Fibroblast of skin of right biceps (primary cell): ENCODE measurements around the gene SCAI.
A peak's percentile ranks its signal among the peaks of the same experiment; 100 is the strongest.
"Not testable (repeated sequence)": the region's sequence is repeated elsewhere in the genome, so short reads cannot be mapped to it uniquely, and the experiment has no call there.

Experiments
- DNase-seq: peaks from one replicate; pipeline ENCODE4 v3.0.0-alpha.2; 2013

The SCAI gene

DNA sequence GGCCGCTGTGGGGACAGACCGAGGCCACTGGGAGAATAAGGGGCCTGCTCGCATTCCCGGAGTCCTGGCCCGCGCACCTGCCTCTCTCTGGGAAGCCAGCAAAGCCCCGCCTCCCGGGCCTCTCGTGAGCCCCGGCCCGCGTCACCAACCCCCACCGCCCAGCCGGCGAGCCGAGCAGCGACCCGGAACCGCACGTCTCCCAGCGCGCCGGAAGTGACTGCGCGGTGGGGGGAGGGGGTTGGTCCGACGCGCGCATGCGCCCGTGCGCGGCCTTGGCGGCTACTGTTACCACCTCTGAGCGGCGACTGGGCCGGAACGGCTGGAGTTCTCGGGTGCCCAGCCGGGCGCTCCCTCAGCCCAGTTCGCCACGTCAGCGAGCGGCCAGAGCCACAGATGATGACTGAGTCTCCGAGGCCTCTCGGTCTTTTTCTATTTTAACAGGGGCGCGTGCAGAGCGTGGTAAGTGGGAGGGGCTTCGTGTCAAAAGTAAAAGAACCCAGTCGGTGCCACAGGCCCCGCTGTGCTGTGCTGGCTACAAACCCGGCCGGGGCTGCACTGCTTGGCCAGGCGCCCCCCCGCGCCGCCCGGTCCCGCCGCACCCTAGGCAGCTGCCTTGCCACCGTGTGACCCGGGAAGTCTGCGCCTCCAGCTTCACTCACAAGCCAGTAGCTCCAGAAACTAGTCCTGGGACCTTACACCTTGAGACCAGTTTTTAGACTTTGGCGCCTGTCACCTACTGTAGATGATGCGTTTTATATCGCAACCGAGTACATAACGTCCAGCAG, 202.2 kb downstream of the SCAI start, which contains the start of gene GOLGA1:
Gene GOLGA1, minus strand, starts transcription at position 190 of the 785 bp plus-strand sequence. CDS start 2,372 bp downstream, outside the sequence.
- DNase-seq = peak; percentile 94

DNA sequence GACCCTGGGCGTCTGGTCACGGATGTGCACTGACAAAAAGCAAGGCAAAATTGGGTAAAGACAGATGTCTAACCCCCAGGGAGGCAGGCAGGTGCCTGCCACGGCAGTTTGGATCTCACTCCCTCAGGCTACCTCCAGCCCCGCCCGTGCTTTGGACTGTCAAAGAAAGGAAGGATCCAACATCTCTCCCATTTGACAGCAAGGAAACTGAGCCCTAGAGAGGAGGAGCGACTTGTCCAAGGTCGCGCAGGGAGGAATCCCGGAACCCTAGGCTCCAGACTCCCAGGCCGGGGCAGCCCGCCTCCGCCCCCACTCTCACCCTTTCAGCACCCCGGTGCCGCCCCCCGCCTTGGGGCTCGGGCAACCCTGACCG, 202.8 kb downstream of the SCAI start:
- no peak for DNase-seq

DNA sequence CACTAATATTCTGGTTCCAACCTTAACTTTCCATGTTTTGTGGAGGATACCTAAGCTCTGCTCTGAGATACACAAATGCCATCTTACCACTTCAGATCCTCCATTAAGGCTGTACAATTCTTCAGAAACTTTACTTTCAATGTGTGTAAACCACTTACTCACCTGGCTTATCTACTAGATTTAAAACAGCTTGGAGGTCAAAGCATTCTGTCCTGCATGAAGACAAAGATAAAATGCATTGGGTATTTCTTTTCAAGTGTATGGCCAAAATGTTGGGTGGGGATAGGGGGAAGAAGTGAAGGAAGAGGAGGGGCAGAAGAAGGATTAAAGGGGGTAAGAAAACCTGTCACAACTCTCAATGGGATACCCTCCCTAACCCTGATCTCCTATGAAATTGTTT, 203.4 kb downstream of the SCAI start:
- DNase-seq = no peak

DNA sequence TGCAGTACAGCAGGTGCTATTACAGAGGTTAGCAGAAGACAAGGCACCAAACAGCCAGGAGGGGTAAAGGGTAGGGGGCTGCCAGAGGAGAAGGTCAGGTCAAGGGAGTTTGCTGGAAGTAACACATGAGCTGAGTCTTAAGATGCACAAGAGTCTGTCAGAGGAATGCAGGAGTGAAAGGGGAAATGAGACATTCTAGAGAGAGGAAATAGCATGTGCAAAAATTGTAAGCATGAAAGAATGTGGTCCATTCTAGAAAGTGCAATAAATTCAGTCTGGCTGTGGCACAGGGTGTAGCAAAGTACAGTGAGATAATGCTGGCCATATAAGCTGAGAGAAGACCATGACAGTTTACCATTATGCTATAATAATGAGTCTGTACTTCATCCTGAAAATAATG, 209.0 kb downstream of the SCAI start:
- peak; percentile 48 for DNase-seq

DNA sequence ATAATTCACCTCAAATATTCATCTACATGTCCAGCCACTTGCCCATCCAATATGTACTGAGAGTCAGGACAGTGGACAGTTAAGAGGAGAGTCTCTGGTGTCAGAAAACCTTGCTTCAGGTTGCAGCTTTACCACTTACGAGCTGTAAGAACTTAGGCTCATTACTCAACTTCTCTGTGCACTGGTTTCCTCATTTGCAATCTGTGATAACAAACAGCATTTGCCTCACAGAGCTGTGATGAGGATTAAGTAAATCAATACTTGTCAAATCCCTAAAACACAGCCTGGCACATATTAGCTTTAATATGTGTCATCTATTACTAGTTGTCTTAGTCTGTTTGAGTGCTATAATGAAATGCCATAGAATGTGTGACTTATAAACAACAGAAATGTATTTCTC, 211.0 kb downstream of the SCAI start:
- DNase-seq = no peak

DNA sequence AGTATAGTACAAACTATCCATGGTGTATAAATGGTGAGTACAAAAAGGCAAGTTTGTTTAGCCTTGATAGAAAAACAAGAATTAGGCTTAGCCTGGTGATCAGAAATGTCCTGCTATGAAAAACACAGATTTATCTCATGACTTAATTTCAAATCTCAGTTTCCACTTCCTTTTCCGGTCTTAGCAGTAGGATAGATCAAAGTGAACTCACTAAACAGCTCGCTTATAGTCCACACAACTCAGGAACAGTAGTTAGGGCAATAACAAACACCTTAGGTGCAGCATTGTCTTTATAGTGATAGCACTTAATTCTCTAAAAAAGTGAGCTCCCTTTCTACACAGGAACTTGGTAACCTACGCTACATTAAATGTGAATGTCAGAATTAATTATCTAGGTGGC, 213.9 kb downstream of the SCAI start:
- no peak for DNase-seq

DNA sequence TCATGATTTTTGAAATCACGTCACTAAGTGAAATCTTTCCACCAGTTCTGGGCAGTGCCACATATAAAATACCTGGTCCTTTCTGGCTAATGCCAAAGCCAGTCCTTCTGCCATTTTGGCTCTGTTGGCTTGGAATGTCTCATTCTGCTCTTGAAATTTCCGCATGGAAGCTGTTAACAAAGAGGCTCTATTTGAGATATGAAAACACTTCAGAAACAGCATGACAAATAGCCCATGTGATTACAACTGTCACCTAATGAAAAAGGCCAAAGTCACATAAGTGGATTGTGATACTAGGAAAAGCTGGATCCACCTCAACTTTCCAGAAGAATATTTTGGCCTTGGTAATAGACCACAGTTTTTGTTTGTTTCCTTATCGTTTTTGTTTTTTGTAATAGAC, 215.2 kb downstream of the SCAI start:
- no peak for DNase-seq

DNA sequence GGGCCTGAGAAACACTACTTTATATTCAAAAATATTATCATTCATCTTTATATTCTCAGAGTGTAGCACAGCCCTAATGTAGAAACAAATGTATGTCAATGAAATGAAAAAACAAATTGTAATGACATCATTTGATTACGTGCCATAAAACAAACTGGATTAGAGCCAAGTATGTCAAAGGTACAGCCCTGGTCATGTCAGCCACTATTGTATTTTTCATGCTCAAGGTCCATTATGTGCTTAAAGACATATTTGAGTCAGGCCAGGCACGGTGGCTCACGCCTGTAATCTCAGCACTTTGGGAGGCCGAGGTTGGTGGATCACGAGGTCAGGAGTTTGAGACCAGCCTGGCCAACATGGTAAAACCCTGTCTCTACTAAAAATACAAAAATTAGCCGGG, 222.9 kb downstream of the SCAI start:
- DNase-seq = not testable (repeated sequence)

DNA sequence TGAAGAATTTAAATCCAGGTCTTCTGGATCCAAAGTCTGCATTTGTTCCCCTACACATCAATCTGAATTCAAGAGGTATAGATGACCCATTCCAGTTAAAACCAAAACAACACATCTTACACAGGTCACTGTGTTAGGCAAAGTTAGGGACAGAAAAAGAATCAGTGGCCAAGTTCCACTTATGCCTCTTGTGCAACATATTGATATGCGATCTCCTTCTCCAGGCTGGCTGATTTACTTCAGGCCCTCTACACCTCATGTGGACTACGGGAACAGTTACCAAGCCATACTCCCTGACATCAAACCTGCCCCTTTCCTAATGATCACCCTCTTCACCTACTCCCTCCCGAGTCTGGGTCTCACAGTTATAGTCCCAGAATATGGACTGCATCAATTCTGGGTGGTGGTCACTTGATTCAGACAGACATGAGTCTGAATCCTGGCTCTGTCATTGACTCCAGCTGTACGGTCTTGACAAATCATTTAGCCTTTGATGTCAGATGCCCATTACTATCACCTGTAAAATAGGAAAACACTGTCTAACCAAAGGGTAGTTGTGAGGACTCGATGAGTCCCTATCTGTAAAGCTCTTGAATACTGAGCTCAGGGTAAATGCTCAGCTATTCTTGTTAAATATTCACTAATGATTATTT, 228.4 kb downstream of the SCAI start:
- no peak for DNase-seq

DNA sequence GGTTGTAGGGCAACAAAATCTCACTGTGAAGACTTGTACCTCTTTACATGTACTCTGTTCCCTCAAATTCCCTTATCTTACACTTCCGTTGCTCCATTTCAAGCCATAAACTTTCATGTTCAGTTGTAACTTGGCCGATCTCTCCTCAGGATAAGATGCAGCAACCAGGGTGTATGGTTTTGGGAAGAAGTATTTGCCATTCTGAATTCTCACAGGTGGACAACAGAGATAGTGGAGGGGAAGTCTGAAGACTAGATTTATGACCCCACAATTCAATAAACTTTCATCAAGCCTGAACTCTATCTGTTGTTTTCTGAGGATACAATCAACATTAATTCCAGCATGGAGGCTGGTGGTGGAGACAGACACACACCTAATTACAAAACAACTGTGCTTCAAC, 229.9 kb downstream of the SCAI start:
- no peak for DNase-seq

DNA sequence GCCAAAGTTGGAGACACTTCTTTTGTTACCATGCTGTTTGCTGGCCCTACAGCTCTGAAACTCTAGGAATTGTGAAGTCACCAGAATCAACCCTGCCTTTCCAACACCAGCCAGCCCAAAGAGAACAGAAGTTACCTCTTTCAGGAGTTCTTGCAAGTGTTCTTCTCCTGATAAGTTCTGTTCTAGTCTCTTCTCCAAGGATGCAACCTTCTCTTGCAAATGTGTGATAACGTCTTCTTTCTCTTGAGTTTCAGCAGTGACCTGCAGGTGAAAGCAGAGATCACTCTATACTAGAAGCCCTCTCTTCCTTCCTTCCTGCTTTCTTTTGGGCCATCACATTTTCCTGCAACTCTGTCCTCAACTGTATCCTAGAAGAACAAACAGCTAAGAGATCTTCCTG, 231.6 kb downstream of the SCAI start:
- DNase-seq = no peak

DNA sequence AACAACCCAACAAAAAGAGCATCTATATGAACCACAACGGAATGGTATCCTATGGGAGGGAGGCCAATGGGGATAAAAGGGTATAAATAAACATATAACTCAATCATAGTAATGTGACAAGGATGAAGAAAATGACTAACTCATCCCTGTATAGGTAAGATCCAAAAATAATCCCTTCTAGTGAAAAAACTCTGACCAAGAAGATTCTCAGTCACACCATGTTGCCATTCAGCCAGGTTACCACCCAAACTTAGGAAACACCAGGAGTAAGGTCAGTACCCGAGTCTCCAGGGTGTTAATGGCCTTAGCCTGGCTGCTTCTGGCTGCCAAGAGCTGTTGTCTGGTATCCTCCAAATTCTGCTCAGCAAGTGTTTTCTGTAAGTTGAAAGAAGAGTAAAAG, 235.2 kb downstream of the SCAI start:
- no peak for DNase-seq

DNA sequence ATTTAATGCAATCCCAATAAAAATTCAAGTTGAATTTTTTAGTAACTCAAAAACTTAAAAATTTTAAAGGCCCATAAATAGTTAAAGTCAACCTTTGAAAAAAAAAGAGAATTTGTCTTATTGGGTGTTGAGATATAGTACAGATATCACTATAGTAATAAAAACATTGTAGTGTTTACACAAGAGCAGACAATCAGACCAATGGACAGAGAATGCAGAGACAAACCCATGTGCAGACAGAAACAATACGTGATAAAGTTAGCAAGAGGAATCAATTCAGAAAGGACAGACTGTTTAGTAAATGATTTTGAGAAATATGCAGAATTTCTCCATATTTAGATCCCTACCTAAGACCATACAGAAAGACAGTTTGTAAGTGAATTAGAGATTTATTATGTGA, 236.4 kb downstream of the SCAI start:
- no peak for DNase-seq

DNA sequence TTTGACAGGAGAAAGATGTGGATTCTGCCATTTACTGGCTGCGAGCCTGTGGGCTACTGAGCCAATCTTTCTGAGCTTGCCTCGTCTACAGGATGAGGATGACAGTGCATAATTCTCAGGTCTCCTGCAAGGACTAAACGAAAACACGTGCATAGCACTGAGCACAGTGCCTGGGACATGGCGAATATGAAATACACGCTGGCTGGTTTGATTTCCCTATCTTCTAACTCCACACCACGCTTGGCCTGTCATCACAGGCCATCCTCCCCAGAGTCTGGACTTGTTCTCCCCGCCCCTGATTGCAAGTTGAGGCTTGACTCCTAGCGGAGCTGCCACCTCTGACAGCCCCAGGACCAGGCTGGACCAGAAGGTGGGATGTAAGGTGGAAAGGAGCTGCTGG, 243.5 kb downstream of the SCAI start:
- DNase-seq = no peak

DNA sequence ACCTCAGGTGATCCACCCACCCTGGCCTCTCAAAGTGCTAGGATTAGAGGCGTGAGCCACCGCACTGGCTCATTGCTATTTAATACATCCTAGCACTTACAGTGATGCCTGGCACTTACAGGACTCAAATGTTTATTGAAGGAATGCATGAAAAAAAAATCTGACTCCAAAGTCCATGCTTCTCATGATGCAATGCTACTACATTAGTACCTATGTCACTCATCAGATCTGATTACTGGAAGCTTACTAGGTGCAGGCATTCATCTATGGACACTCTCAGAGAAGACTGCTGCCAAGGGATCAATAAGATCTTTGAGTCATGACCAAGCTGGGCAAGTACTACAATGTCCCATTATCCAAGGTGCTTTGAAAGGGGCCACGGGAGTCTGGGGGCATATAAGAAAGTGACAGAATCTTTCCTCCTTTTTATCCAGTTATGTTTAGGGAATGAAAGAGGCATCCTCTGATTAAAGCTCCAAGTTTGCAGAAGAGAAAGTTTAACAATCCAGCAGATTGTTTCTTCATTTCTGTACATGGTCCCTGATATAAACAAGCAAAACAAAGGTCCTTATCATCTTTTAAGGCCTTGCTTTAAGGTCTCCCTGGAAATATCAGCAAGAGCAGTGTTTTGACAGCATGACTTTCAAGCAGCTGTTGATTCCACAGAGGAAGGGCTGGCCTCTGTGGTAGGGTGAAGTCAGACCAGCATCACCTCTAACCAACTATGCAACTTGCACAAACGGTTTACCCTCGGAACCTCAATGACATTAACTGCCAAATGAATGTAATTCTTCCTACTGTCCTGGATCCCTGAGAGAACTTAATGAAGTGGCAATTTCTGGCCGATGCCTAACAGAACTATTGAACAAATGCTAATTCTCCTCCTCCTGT, 245.5 kb downstream of the SCAI start:
- no peak for DNase-seq

DNA sequence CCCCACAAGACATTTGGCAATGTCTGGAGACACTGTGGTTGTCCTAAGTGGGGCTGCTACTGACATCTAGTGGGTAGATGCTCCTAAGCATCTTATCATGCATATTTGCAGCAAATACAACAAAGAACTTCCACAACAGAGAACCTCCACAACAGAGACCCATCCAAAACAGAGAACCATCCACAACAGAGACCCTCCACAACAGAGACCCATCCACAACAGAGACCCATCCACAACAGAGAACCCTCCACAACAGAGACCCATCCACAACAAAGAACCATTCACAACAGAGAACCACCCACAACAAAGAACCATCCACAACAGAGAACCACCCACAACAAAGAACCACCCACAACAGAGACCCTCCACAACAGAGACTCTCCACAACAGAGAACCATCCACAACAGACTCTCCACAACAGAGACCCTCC, 248.6 kb downstream of the SCAI start:
- DNase-seq = peak; percentile 43

DNA sequence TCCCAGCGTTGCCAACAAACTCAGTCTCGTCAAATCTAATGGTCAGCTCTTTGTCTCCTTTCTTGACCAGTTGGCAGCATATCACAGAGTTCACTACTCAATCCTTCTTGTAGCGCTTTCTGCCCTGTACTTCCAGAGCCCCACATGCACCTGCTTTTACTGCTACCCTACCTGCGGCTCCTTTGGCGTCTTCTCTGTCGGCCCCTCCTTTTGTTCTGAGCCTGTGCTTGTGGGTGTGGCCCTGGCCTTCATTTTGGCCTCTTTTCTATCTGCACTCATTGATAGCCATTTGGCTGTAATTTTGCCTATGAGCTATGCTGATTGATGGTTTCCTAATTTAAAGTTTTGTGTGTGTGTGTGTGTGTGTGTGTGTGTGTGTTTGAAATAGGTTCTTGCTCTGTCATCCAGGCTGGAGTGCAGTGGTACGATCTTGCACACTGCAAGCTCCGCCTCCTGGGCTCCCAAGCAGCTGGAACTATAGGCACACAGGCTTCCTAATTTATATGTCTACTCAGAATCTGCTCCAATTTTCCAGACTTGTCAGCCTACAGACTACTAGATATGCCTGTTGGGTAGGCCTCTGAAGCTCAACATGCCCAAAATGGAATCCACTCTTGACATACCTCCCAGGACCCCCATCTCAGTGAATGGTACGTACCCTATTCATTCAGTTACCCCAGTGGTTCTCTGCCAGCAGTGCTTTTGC, 249.1 kb downstream of the SCAI start:
- no peak for DNase-seq
